Measurements from ENCODE around the gene HSPB9. TPM values are rescaled to one million over a fixed set of nuclear protein-coding genes. Genes with fewer than 3 reads are reported as not detected.

HSPB9 gene
- total and polyA plus RNA-seq, 9 donors: 0.15 to 0.95 (median 0.47) TPM; not detected in 1

DNA sequence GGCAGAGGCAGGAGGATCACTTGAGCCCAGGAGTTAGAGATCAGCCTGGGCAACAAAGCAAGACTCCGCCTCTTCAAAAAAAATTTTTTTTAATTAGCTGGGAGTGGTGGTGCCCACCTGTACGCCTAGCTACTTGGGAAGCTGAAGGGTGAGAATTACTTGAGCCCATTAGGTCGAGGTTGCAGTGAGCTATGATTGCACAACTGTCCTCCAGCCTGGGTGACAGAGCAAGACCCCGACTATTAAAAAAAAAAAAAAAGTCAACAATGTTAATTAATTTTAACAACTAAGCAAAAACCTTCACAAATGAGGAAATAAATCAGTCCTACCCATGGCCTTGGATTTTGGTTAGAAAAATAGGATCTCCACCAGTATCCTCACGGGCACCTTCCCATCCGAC, 15.5 kb upstream of the HSPB9 start:
- TF ChIP-seq, protein P1, sequence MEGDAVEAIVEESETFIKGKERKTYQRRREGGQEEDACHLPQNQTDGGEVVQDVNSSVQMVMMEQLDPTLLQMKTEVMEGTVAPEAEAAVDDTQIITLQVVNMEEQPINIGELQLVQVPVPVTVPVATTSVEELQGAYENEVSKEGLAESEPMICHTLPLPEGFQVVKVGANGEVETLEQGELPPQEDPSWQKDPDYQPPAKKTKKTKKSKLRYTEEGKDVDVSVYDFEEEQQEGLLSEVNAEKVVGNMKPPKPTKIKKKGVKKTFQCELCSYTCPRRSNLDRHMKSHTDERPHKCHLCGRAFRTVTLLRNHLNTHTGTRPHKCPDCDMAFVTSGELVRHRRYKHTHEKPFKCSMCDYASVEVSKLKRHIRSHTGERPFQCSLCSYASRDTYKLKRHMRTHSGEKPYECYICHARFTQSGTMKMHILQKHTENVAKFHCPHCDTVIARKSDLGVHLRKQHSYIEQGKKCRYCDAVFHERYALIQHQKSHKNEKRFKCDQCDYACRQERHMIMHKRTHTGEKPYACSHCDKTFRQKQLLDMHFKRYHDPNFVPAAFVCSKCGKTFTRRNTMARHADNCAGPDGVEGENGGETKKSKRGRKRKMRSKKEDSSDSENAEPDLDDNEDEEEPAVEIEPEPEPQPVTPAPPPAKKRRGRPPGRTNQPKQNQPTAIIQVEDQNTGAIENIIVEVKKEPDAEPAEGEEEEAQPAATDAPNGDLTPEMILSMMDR (IDR thresholded peaks at IDR 0.05): no peak
- TF ChIP-seq POLR2A (IDR thresholded peaks at IDR 0.05) (no peak), EP300 (IDR thresholded peaks at IDR 0.05) (no peak)
- no peaks in the 10 kb centered on the region for H3K27me3 ChIP-seq
- intact Hi-C loops (cut with DNase I): no loop called here
- peaks cover 8% of the 10 kb centered on the region for H3K4me1 ChIP-seq (ENCODE audit: insufficient read depth)
- no peaks in the 10 kb centered on the region for H3K36me3 ChIP-seq
- H3K27ac ChIP-seq: no peak overlapping the region
- H3K4me3 ChIP-seq: peak overlapping the region; percentile 8
- no peak for DNase-seq
- WGBS, 3 donors: 77 to 81% (median 80%) methylated on average over 6 of the region's 6 CpGs
- no peaks in the 10 kb centered on the region for H3K9me3 ChIP-seq

DNA sequence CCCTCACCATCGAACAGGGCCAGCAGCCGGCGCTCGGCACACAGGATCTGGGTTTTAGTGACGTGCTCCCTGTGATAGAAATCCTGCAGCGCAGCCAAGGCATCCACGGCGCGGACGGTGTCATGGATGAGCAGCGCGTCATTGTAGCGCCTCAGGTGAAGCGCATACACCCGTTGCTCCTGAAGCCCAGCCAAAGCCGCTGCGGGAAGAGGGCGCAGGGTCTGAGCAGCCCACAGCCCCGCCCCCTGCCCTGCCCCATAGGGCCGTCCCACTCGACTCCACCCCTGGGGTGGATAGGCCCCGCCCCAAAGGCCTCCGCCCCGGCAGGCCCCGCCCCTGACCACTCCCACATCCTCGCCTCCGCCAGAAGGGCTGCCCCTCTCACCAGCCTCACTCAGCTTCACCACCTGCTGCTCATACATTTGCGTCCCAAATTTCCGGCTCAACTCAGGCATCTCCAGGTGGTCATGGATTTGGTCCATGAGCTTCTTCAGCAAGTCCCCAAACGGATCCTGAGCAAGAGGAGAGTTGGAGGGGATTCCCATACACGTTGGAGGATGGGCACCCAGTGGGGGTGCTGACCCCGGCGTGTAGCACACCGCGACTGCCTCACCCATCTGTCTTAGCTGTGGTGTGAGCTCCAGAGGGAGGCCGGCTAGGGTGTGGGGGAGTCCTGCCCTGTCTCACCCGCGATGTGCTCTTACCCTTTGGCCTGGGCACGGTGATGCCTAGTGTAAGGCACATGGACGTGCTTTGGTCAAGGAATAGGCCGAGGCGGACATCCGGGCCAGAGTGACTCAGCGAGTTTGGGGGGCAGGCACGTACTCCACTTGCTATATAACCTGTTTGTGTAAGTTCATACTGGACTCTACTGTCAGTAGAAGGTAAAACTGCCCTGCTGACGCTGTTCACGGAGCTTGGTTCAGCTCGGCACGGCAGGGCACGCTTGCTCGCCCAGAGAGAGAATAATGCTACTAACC, 14.7 kb upstream of the HSPB9 start:
- TF ChIP-seq EP300 (IDR thresholded peaks at IDR 0.05): no peak
- no peak for TF ChIP-seq POLR2A (IDR thresholded peaks at IDR 0.05)
- TF ChIP-seq, protein P1 (IDR thresholded peaks at IDR 0.05): no peak
- Histone ChIP-seq H3K9me3 (no peaks in the 10 kb centered on the region), H3K27ac (no peak overlapping the region), H3K4me1 (ENCODE audit: insufficient read depth) (peaks cover 10% of the 10 kb centered on the region), H3K36me3 (no peaks in the 10 kb centered on the region), H3K4me3 (peak overlapping the region; percentile 8), H3K27me3 (no peaks in the 10 kb centered on the region)
- intact Hi-C loops (cut with DNase I): no loop called here
- 72 to 78% (median 74%) methylated on average over 42 to 51 of the region's 51 CpGs for WGBS, 3 donors
- peak in 1 of 5 donors; percentile 60 for DNase-seq

DNA sequence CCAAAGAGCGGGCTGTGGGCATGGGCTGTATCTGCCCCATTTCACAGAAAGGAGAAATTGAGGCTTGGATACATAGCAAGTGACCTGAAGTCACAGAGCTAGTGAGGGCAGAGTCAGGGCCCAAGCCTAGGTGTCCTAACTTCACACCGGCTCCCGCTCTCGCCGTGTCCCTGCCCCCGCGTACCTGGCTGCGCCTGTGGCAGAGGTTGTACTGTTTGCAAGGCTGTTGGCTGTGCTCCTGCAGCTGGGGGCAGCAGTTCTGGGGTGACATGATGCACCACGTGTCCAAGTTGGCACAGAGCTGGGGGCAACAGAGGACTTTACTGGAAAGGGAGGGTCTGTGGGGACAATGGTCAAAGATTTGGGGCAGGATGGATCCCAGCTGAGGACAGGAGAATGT, 13.5 kb upstream of the HSPB9 start:
- H3K27me3 ChIP-seq: no peaks in the 10 kb centered on the region
- intact Hi-C loops (cut with DNase I): no loop called here
- TF ChIP-seq POLR2A (IDR thresholded peaks at IDR 0.05): no peak
- TF ChIP-seq, protein P1 (IDR thresholded peaks at IDR 0.05): no peak
- no peak for TF ChIP-seq EP300 (IDR thresholded peaks at IDR 0.05)
- peaks cover 10% of the 10 kb centered on the region for H3K4me1 ChIP-seq (ENCODE audit: insufficient read depth)
- no peak overlapping the region for H3K4me3 ChIP-seq
- DNase-seq: no peak
- H3K36me3 ChIP-seq: no peaks in the 10 kb centered on the region
- H3K9me3 ChIP-seq: no peaks in the 10 kb centered on the region
- no peak overlapping the region for H3K27ac ChIP-seq
- WGBS, 3 donors: 83 to 90% (median 89%) methylated on average over 9 of the region's 9 CpGs

DNA sequence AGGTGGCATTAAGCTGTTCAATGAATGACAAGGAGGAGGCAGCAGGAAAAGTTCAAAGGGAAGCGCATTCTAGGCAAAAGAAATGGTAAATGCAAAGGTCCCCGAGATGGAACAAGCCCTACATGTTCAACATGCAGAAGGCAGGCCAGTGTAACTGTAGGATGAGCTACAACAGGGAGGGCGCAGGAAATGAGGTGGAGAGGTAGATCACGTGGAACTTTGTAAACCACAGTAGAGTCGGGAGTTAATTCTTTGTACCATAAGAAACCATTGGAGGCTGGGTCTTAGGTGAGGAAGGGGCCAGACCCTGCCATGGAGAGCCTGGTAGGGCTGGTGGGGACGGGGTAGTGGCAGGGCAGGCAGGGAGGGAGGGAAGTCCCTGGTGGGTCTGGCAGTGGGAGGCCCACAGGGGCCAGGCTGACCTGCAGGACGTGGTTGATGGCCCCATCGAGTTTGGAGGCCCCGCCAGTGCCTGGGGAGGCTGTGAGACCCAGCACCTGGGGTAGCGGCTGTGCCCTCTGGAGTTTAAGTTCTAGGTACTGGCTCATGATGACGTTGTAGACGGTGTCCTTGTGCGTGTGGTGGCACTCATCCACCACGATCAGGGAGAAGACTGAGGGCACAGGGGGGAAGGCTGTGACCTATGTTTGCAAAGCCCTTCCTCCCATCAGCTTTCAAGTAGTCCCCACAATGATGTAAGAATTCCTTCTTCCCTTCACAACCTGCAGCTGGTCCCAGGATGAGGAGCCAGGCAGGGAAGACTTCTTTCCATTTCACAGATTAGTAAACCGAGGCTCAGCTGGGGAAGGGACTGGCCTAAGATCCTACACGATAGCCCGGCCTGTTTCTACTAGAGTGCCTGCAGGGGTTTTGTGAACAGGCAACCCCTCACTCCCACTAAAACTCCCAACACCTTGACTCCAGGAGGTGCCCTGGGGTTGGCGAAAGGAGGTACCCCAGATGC, 12.0 kb upstream of the HSPB9 start:
- WGBS, 3 donors: 86 to 88% (median 87%) methylated on average over 18 of the region's 18 CpGs
- Histone ChIP-seq H3K9me3 (no peaks in the 10 kb centered on the region), H3K36me3 (no peaks in the 10 kb centered on the region), H3K27ac (no peak overlapping the region), H3K4me1 (ENCODE audit: insufficient read depth) (peaks cover 10% of the 10 kb centered on the region), H3K4me3 (no peak overlapping the region), H3K27me3 (no peaks in the 10 kb centered on the region)
- intact Hi-C loops (cut with DNase I): loop anchor here in 3 of 4 donors (5.0 to 10.0 kb wide), 4 partner anchors 38 to 146 kb away; partner anchors contain the start of gene CNP (in 1 of the 3)
- no peak for DNase-seq
- TF ChIP-seq POLR2A (IDR thresholded peaks at IDR 0.05): no peak
- TF ChIP-seq EP300 (IDR thresholded peaks at IDR 0.05): no peak
- TF ChIP-seq, protein P1 (IDR thresholded peaks at IDR 0.05): no peak
